Measurements from ENCODE around the gene BACH1.

The BACH1 gene

DNA sequence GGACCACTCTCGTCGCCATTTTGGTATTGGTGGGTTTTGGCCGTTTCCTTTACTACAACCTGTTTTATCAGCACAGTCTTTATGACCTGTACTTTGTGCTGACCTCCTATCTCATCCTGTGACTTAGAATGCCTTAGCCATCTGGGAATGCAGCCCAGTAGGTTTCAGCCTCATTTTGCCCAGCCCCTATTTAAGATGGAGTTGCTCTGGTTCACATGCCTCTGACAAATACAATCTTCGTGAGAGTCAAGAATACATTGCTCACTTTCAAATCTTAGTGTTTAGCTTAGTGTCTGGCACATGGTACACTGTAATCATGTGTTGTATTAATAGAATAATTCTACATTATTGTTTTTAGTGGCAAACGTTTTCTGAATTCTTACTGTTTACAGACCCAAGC, 88.9 kb downstream of the BACH1 start:
- TF ChIP-seq, protein P1, sequence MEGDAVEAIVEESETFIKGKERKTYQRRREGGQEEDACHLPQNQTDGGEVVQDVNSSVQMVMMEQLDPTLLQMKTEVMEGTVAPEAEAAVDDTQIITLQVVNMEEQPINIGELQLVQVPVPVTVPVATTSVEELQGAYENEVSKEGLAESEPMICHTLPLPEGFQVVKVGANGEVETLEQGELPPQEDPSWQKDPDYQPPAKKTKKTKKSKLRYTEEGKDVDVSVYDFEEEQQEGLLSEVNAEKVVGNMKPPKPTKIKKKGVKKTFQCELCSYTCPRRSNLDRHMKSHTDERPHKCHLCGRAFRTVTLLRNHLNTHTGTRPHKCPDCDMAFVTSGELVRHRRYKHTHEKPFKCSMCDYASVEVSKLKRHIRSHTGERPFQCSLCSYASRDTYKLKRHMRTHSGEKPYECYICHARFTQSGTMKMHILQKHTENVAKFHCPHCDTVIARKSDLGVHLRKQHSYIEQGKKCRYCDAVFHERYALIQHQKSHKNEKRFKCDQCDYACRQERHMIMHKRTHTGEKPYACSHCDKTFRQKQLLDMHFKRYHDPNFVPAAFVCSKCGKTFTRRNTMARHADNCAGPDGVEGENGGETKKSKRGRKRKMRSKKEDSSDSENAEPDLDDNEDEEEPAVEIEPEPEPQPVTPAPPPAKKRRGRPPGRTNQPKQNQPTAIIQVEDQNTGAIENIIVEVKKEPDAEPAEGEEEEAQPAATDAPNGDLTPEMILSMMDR (IDR thresholded peaks at IDR 0.05; ENCODE audit: insufficient read depth, low read length, missing control alignments): no peak
- CTCF ChIA-PET: no interaction called here
- POLR2A ChIA-PET: no interaction called here
- H3K4me3 ChIP-seq (ENCODE audit: low read depth, low read length): no peak overlapping the region
- DNase-seq (ENCODE audit: low read depth, low spot score): no peak

DNA sequence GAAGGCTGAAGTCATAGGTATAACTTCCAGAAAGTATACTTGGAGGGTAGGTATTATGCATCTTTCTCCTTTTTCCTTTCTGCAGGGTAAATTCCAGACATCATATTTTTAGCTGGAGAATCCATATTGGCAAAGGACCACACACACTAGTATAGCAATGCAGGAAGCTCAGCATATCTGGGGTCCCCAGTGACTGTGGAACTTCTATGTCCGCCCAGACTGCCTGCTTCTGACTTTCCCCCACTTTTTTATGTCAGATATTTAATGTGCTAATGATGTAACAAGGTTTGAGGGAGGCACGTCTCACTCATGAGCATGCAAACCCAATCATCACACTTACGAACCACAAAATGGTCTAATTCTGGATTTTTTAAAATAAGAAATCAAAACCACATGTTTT, 90.4 kb downstream of the BACH1 start:
- ChIA-PET POLR2A (no interaction called here), CTCF (no interaction called here)
- no peak for DNase-seq (ENCODE audit: low read depth, low spot score)
- TF ChIP-seq, protein P1 (IDR thresholded peaks at IDR 0.05; ENCODE audit: insufficient read depth, low read length, missing control alignments): no peak
- no peak overlapping the region for H3K4me3 ChIP-seq (ENCODE audit: low read depth, low read length)

GRCh38 chr21:29390778-29391177, 92.1 kb downstream of the BACH1 start:
- no peak overlapping the region for H3K4me3 ChIP-seq (ENCODE audit: low read depth, low read length)
- TF ChIP-seq, protein P1 (IDR thresholded peaks at IDR 0.05; ENCODE audit: insufficient read depth, low read length, missing control alignments): no peak
- POLR2A ChIA-PET: no interaction called here
- DNase-seq (ENCODE audit: low read depth, low spot score): no peak
- CTCF ChIA-PET: no interaction called here

- CTCF ChIA-PET: no interaction called here
- DNase-seq (ENCODE audit: low read depth, low spot score): no peak
- TF ChIP-seq, protein P1 (IDR thresholded peaks at IDR 0.05; ENCODE audit: insufficient read depth, low read length, missing control alignments): no peak
- POLR2A ChIA-PET: no interaction called here
- H3K4me3 ChIP-seq (ENCODE audit: low read depth, low read length): no peak overlapping the region
These were observed 95.3 kb downstream of the BACH1 start for GRCh38 chr21:29394051-29394450.
